Measurements from ENCODE around the gene CIRBP. TPM values are rescaled to one million over a fixed set of nuclear protein-coding genes. Genes with fewer than 3 reads are reported as not detected.

The CIRBP gene
- total RNA-seq, 1 donor from 2014 or later = 237 TPM

DNA sequence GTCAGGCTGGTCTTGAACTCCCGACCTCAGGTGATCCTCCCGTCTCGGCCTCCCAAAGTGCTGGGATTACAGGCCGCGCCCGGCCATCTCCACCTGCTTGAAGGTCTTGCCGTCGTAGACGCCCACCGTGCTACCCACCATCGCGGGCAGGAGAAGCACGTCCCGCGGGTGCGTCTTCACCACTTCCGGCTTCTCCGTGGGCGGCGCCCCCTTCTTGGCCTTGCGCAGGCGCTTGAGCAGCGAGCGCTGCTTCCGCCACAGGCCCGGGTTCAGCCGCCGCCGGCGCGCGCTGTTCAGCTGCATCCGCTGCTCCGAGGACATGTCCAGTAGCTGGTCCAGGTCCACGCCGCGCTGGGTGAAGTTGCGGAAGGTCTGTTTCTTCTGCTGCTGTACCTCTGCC, 38.2 kb downstream of the CIRBP start:
- intact Hi-C loops (cut with micrococcal nuclease) = no loop called here
- Mint-ChIP-seq H3K36me3 (ENCODE audit: low read depth) (no peaks in the 10 kb centered on the region), H3K9me3 (no peaks in the 10 kb centered on the region), H3K27ac (no peak overlapping the region), H3K4me3 (no peak overlapping the region), H3K27me3 (no peaks in the 10 kb centered on the region), H3K4me1 (no peaks in the 10 kb centered on the region)
- no peak for DNase-seq

DNA sequence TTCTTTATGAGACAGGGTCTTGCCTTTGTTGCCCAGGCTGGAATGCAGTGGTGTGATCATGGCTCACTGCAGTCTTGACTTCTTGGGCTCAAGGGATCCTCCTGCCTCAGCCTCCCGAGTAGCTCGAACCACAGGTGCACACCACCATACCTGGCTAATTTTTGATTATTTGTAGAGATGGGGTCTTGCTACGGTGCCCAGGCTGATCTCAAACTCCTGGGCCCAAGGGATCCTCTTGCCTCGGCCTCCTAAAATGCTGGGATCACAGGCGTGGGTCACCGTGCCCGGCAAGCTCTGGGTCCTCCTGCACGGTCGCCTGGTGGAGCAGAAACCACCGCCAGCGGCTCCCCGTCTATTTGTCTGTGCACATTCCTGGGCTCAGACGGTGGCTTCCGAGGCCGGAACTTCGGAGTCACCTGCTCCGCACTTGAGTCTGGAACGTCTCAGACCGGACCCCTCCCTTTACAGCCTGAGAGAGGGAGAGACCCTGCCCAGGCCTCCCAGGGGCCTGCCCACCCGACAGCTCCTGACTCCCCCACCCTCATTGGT, 38.7 kb downstream of the CIRBP start:
- Mint-ChIP-seq H3K36me3 (ENCODE audit: low read depth) (no peaks in the 10 kb centered on the region), H3K27ac (peak overlapping the region; percentile 48), H3K27me3 (no peaks in the 10 kb centered on the region), H3K4me1 (no peaks in the 10 kb centered on the region), H3K9me3 (no peaks in the 10 kb centered on the region), H3K4me3 (no peak overlapping the region)
- intact Hi-C loops (cut with micrococcal nuclease) = no loop called here
- no peak for DNase-seq

DNA sequence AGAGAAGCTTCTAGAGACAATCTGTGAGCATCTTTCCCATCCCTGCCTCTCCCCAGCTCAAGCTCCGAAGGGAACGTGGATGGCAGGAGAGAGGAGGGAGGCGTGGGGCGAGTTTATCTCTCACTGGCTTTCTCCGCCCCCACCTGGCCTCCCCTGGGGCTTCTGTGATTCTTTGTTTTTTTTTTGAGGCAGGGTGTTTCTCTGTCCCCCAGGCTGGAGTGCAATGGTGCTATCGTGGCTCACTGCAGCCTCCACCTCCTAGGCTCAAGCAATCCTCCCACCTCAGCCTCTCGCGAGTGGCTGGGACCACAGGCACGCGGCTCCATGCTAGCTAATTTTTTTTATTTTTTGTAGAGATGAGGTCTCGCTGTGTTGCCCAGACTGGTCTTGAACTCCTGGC, 39.6 kb downstream of the CIRBP start:
- intact Hi-C loops (cut with micrococcal nuclease) = no loop called here
- Mint-ChIP-seq H3K36me3 (ENCODE audit: low read depth) (no peaks in the 10 kb centered on the region), H3K9me3 (no peaks in the 10 kb centered on the region), H3K4me1 (no peaks in the 10 kb centered on the region), H3K27me3 (no peaks in the 10 kb centered on the region), H3K4me3 (no peak overlapping the region), H3K27ac (no peak overlapping the region)
- DNase-seq = no peak

DNA sequence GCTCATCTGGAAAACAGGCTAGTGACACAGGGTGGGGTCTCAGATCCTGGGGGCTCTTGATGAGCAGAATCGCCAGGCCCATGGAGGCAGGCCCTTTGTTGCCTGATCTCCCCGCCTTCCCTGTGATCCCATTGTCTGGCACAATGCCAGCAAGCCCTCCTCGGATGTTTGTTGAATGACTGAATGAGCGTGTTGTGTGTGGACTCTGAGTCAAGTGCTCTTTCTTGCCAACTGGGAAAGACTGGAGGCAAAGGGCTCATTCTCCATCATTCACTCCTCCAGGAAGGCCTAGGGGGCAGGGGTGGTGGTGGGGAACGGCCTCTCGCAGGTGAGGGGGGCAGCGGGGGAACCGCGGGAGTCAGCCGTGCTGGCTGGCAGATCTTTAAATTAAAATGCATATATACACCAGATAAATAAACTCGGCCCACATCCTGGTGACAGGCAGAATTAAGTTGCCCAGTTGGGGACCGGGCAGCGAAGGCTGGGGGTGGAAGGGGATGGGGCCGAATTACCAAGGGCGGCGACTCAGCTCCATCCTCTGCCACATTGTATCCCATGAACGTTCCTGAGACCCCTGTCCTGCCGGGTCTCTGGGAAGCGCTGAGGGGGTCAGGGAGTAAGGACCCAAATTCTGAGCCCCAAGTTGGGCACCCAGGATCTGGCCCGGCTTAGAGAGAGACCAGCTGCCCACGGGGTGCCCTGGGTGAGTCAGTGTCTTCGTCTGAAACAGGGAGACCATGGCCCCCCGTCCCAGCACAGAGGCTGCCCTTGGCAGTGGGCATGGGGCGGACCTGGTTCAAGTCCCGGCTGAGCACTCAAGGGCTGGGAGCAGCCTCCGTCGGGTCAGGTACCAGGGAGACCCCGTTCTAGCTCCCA, 41.1 kb downstream of the CIRBP start:
- no peak for DNase-seq
- Mint-ChIP-seq H3K4me1 (no peaks in the 10 kb centered on the region), H3K9me3 (no peaks in the 10 kb centered on the region), H3K4me3 (no peak overlapping the region), H3K36me3 (ENCODE audit: low read depth) (no peaks in the 10 kb centered on the region), H3K27me3 (no peaks in the 10 kb centered on the region), H3K27ac (no peak overlapping the region)
- intact Hi-C loops (cut with micrococcal nuclease) = no loop called here

DNA sequence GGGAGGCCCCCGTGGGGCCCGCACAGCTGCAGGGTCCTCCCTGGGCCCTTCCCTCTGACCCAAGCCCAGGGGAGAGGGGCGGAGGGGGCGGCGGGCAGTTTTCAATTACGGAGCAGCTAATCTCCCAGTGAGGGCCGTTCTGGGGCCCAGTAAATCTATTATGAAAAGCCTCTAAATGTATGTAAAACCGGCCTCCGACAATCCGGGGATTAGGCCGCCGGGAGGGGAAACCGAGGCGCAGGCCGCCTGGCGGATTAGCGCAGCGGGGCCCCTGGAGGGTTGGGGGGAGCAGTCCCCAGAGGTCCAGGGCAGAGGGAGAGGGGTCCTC, 41.7 kb downstream of the CIRBP start:
- Mint-ChIP-seq H3K4me1 (no peaks in the 10 kb centered on the region), H3K27me3 (no peaks in the 10 kb centered on the region), H3K9me3 (no peaks in the 10 kb centered on the region), H3K27ac (no peak overlapping the region), H3K4me3 (no peak overlapping the region), H3K36me3 (ENCODE audit: low read depth) (no peaks in the 10 kb centered on the region)
- no peak for DNase-seq
- intact Hi-C loops (cut with micrococcal nuclease) = no loop called here

DNA sequence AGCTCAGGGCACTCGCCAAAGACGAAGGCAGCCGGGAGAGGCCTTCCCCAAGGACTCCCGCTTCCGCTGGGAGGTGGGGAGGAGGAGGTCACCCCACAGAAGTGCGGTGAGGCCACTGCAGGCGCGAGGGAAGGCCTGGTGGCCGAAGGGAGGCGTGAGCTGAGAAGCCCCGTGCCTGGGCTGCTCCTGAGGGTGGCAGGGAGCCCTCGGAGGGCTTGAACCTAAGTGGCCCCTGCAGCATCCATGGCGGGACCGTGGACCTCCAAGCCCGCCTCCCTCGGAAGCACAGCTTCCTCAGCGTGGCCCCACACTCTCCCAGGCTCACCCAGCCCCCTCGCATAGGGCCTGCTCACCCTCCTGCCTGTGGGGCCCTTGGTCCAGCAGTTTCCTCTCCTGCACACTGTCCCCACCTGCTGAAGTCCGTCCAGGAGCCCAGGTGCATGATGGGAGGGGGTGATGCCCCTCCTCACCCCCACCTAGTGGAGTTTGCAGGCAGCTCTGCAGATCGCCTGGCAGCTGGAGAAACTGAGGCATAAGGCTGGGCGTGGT, 42.5 kb downstream of the CIRBP start:
- intact Hi-C loops (cut with micrococcal nuclease) = no loop called here
- no peak overlapping the region for H3K27ac Mint-ChIP-seq
- H3K4me3 Mint-ChIP-seq = no peak overlapping the region

DNA sequence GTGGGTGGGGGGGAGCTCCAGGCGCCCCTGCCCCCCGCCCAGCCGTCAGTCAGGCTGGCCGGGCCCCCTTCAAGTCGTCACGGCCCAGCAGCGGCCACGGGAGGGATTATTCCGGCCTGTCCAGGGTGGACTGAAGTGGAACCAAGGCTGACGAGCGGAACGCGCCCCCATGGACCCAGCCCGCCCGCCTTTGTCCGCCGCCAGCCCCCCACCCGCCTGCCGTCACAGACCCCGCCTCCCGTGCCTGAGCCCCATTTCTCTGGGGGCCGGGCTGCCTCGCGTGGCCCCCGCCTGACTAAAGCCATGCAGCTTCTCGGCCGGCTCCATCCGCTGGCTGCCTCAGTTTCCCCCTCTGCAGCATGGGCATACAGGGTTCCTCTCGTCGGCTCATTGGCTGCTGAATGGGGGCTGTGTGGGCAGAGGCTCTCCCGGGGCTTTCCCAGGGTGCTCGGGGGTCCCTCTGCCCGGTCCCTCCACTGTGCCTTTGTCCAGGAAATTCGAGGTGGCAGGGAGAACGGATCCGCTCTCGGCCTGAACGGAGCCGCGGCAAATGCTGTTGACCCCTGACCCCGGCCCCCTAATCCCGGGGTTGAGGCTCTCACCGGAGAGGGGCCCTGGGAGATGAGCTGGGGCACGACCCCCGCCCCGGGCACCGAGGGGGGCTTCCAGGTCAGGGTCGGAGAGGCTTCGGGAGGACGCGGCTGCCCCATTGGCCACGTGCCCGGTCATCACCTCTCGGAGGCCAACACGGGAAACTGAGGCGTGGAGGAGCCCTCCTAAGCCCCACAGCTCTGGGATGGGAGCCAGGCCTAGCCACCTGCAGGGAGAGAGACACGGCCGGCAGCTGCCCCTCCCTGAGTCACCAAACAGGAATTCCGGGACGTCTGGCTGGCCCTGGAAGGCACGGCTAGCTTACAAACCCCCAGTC, 43.9 kb downstream of the CIRBP start:
- DNase-seq = no peak
- Mint-ChIP-seq H3K4me1 (no peaks in the 10 kb centered on the region), H3K27ac (no peak overlapping the region), H3K4me3 (no peak overlapping the region), H3K27me3 (peaks cover 7% of the 10 kb centered on the region), H3K9me3 (no peaks in the 10 kb centered on the region), H3K36me3 (ENCODE audit: low read depth) (no peaks in the 10 kb centered on the region)
- intact Hi-C loops (cut with micrococcal nuclease) = no loop called here

More for the DNA sequence above, 42.5 kb downstream of the CIRBP start:
- no peaks in the 10 kb centered on the region for H3K27me3 Mint-ChIP-seq
- no peak for DNase-seq
- no peaks in the 10 kb centered on the region for H3K36me3 Mint-ChIP-seq (ENCODE audit: low read depth)
- no peaks in the 10 kb centered on the region for H3K4me1 Mint-ChIP-seq
- no peaks in the 10 kb centered on the region for H3K9me3 Mint-ChIP-seq

DNA sequence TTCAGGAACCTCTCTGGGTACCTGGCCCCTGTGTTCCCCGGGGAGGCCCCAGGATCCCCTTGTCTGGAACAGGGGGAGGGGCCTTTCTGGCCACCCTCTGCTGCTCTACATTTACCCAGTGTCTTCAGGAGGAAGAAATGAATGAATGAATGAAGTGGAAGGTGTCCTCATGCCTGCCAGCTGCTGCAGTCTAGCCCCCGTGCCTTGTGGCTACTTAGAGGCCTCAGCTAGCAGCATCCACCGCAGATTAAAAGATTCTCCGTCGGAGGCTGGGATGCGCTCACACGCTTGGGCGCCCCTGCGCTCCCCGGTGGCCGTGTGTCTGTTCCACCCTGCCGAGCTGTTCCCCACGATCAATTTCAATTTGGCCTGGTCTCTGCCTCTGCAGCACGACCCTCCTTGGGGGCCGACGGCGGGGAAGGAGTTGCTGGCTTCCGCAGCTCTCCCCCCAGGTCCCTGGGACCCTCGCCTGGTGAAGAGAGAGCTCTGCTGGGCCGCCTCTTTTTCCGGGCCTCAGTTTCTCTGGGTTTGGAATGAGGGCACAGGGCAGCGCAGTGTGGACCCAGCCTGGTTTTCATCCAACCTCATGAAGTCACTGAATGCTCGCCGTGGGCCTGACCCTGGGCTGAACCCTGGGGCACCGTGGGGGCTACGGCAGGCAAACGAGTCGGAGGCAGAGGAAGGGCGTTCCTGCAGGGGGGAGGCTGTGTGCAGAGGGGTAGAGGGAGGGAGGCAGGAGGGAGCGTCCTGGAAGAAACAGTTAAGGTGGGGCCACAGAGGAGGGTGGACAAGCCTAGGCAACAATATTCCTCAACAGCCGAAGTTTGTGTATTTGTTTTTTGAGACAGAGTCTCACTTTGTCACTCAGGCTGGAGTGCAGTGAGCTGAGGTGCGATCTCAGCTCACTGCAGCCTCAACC, 44.8 kb downstream of the CIRBP start:
- no peaks in the 10 kb centered on the region for H3K4me1 Mint-ChIP-seq
- peaks cover 8% of the 10 kb centered on the region for H3K27me3 Mint-ChIP-seq
- no peak overlapping the region for H3K4me3 Mint-ChIP-seq
- no peaks in the 10 kb centered on the region for H3K36me3 Mint-ChIP-seq (ENCODE audit: low read depth)
- no peak overlapping the region for H3K27ac Mint-ChIP-seq
- no peaks in the 10 kb centered on the region for H3K9me3 Mint-ChIP-seq
- no peak for DNase-seq
- intact Hi-C loops (cut with micrococcal nuclease) = no loop called here

DNA sequence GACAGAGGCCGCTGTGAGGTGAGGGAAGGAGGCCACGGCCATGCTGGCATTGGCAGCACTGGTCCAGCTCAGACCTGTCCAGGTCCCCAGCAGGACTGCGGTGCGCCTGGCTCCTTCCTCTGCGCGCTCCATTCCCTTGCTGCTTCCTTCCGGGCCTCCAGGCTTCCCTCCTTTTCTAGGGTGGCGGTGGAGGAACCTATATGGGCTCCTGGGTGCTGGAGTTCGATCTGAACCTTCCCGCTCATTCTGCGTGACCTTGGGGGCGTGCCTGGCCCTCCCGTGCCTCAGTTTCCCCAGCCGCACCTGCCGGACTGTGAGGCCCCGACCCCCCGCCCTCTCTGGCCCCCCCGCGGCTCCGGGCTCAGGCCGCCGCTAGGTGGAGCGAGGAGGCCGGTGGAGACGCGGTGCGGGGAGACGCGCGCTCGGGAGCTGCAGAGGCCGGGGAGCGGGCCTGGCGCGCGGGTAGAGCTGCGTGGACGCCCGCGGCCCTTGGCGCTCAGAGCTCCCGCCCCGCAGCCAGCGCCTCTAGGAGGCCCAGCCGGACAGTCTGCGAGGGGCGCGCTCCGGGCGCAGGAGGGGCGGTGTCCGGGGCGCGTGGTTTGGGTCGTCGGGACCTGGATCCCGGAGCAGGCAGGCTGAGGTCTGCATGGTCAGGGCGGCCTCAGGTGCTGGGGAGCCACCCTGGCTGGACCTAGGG, 46.5 kb downstream of the CIRBP start:
- DNase-seq = peak; percentile 79
- peaks cover 8% of the 10 kb centered on the region for H3K27me3 Mint-ChIP-seq
- intact Hi-C loops (cut with micrococcal nuclease) = no loop called here
- no peaks in the 10 kb centered on the region for H3K4me1 Mint-ChIP-seq
- H3K36me3 Mint-ChIP-seq (ENCODE audit: low read depth) = no peaks in the 10 kb centered on the region
- no peak overlapping the region for H3K27ac Mint-ChIP-seq
- no peaks in the 10 kb centered on the region for H3K9me3 Mint-ChIP-seq
- no peak overlapping the region for H3K4me3 Mint-ChIP-seq

DNA sequence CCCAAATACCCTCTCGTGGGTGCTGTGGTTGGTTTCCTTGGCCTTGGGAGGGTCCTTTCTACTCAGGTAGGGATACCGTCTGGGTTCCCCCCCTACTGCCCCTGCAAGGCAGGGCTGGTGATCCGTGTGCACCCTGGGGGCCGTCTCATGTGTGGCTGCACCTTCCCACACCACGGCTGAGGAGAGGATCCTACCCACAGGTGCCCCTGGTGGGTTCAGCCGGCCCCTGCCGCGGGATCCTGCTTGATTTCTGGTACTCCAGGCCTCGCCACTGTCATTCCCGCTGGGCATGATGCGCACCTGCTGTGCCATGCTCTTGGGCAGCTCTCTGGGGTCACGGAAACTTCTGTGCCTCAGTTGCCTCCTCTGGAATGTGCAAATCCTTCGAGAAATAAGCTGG, 47.3 kb downstream of the CIRBP start:
- H3K9me3 Mint-ChIP-seq = no peaks in the 10 kb centered on the region
- intact Hi-C loops (cut with micrococcal nuclease) = no loop called here
- no peak overlapping the region for H3K27ac Mint-ChIP-seq
- H3K4me1 Mint-ChIP-seq = no peaks in the 10 kb centered on the region
- H3K36me3 Mint-ChIP-seq (ENCODE audit: low read depth) = no peaks in the 10 kb centered on the region
- no peak overlapping the region for H3K4me3 Mint-ChIP-seq
- no peak for DNase-seq
- H3K27me3 Mint-ChIP-seq = peaks cover 11% of the 10 kb centered on the region

DNA sequence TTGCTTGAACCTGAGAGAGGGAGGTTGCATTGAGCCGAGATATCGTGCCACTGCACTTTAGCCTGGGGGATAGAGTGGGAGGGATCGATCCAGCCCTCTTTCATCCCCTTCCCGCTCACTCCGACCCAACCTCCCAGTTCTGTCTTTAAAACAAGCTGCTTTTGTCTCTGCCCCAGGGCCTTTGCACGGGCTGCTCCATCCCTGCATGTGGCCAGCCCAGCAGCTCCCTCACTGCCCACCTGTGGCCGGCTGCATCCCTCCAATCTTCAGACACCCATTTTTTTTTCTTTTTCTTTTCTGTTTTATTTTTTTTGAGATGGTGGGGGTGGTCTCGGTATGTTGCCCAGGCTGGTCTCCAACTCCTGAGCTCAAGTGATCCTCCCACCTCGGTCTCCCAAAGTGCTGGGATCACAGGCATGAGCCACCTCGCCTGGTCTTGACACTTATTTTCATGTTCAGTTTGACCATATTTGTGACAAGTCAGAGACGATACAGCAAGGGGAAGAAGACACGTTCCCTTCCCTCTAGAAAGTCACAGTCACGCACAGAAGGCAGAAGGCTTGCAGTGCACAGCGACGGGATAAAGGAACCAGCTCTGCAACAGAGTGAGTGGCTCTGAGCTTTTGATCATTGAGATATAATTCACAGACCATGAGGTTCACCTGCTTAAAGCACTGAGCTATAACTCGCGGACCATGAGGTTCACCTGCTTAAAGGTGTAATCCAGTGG, 48.3 kb downstream of the CIRBP start:
- Mint-ChIP-seq H3K27ac (no peak overlapping the region), H3K4me1 (no peaks in the 10 kb centered on the region), H3K36me3 (ENCODE audit: low read depth) (no peaks in the 10 kb centered on the region), H3K27me3 (peaks cover 12% of the 10 kb centered on the region), H3K4me3 (no peak overlapping the region), H3K9me3 (no peaks in the 10 kb centered on the region)
- intact Hi-C loops (cut with micrococcal nuclease) = no loop called here
- no peak for DNase-seq

DNA sequence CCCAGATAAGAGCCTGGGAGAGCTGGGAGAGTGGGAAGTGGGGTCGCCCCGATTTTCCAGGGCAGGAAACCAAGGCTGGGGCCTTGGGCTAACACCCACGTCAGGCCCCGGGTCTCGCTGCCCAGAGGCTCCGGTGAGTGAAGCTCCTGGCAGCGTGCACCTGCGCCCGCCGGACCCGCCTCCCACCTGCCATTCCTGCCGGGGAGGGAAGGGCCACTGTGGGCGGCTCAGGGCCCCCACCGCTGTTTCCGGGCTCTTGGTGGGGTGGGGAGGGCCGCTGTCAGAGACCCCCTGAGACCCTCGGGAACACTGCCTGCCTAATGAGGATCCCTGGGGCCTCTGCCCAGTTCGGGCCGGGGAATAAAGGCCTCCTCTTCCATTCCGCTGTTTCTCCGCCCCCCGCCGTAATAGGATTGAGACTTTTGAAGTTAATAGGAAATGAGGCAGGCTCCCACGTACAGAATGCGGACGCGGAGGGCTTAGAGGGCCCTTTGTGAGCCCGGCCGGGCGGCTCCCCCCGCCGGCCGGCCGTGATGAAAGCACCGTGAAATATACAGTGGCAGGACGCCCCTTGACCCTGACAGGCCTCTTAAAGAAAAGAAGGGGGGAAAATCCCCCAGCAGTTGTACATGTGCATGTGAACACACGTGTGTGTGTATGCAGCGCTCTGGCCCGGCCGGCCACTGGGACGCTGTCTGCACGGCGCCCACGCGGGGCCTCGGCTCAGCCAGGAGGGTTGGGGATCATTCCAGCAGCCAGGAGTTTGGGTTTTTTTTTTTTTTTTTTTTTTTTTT, 49.7 kb downstream of the CIRBP start:
- Mint-ChIP-seq H3K9me3 (no peaks in the 10 kb centered on the region), H3K36me3 (ENCODE audit: low read depth) (no peaks in the 10 kb centered on the region), H3K27me3 (peaks cover 19% of the 10 kb centered on the region), H3K4me1 (no peaks in the 10 kb centered on the region), H3K27ac (no peak overlapping the region), H3K4me3 (no peak overlapping the region)
- intact Hi-C loops (cut with micrococcal nuclease) = no loop called here
- no peak for DNase-seq

All from activated CD4-positive, alpha-beta T cell treated with anti-CD3 and anti-CD28 coated beads, Interleukin-2, amount 10 ng/mL, durations not matched to agents 24 days and 14 days (primary cell).